ENCODE data around the gene IQGAP1. TPM values are rescaled to one million over a fixed set of nuclear protein-coding genes. Genes with fewer than 3 reads are reported as not detected.

IQGAP1 gene
- total and polyA plus RNA-seq, 2 of the 4 experiments (the other 2 are of a cell fraction), result 87.5 to 207 TPM

DNA sequence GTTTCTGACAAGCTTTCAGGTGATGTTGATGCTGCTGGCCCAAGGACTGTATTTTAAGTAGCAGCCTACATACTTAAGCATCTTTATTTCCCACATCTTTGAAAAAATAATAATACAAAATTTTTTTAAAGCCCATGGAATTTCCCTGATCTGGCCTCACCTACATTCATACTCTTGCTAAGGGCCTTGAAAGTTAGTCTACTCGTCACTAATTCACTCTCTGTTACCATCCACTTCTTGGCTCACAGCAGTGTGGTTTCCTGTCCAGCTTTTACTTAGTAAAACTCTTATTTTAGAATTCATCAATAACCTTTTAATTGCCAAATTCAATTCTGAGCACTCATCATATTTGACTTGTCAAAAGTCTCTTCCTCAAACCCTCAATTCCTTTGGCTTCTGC is 82.4 kb downstream of the IQGAP1 start:
- Histone ChIP-seq H2BK15ac (ENCODE audit: low read depth, low read length) (no peak overlapping the region), H2AK9ac (replicated peaks; ENCODE audit: low read depth, low read length, poor library complexity) (no peak overlapping the region), H3K79me1 (ENCODE audit: low read depth in 1 of 2, low read length in 2 of 2) (peaks cover 23 to 38% of the 10 kb centered on the region in 2 experiments), H2AK5ac (ENCODE audit: low read depth, low read length) (no peak overlapping the region), H3K9me1 (ENCODE audit: insufficient read depth, low read length) (peaks cover 10% of the 10 kb centered on the region), H3K27ac (ENCODE audit: insufficient read depth, low read length) (no peak overlapping the region), H2BK120ac (ENCODE audit: low read depth, low read length) (no peak overlapping the region), H2BK5ac (ENCODE audit: low read depth, low read length, poor library complexity, severe bottlenecking) (no peak overlapping the region), H3K4me1 (ENCODE audit: control insufficient read depth, insufficient read depth, low read length) (peaks cover 1% of the 10 kb centered on the region), H4K20me1 (ENCODE audit: insufficient read depth, low read length) (peaks cover 7% of the 10 kb centered on the region; the same call in 1 of the 2 replicates), H3K9ac (ENCODE audit: low read depth, low read length) (no peak overlapping the region), H3K4me2 (ENCODE audit: low read depth, low read length) (no peak overlapping the region), H3K56ac (ENCODE audit: extremely low read depth, insufficient read depth, low read length) (no peak overlapping the region), H3K9me3 (ENCODE audit: control insufficient read depth, insufficient read depth, low read length) (no peaks in the 10 kb centered on the region), H3K23ac (ENCODE audit: low read depth, low read length) (no peak overlapping the region), H4K8ac (ENCODE audit: low read depth in 2 of 2, low read length in 2 of 2) (no peak overlapping the region), H2BK20ac (ENCODE audit: low read depth, low read length) (no peak overlapping the region), H3K36me3 (ENCODE audit: control insufficient read depth, insufficient read depth, low read length) (peaks cover 46% of the 10 kb centered on the region), H4K91ac (ENCODE audit: insufficient read depth, low read depth, low read length) (no peak overlapping the region), H3K4ac (ENCODE audit: low read depth, low read length) (no peak overlapping the region), H3K18ac (ENCODE audit: low read depth, low read length) (no peak overlapping the region), H2AFZ (replicated peaks; ENCODE audit: low read length, poor library complexity) (no peak overlapping the region), H3K14ac (replicated peaks; ENCODE audit: low read depth, low read length) (no peak overlapping the region), H3K27me3 (ENCODE audit: control insufficient read depth, insufficient read depth, low read length) (no peaks in the 10 kb centered on the region), H3K4me3 (ENCODE audit: insufficient read depth, low read depth, low read length) (no peak overlapping the region), H4K5ac (ENCODE audit: low read depth, low read length) (no peak overlapping the region)
- ChIA-PET CTCF (no interaction called here), POLR2A (ENCODE audit: unreplicated experiment) (no interaction called here)
- TF ChIP-seq RCOR1 (IDR thresholded peaks at IDR 0.05; ENCODE audit: insufficient replicate concordance, low read length), result no peak
- no peak for TF ChIP-seq NFE2L2 (IDR thresholded peaks at IDR 0.05; ENCODE audit: low read depth, low read length)
- TF ChIP-seq POLR2A (IDR thresholded peaks at IDR 0.05; ENCODE audit: low read depth, low read length), result no peak
- no peak for TF ChIP-seq FOS (IDR thresholded peaks at IDR 0.05; ENCODE audit: low read depth, low read length)
- no peak for TF ChIP-seq CHD1 (IDR thresholded peaks at IDR 0.05; ENCODE audit: low read depth, low read length)
- TF ChIP-seq, protein P1, sequence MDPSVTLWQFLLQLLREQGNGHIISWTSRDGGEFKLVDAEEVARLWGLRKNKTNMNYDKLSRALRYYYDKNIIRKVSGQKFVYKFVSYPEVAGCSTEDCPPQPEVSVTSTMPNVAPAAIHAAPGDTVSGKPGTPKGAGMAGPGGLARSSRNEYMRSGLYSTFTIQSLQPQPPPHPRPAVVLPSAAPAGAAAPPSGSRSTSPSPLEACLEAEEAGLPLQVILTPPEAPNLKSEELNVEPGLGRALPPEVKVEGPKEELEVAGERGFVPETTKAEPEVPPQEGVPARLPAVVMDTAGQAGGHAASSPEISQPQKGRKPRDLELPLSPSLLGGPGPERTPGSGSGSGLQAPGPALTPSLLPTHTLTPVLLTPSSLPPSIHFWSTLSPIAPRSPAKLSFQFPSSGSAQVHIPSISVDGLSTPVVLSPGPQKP (IDR thresholded peaks at IDR 0.05; ENCODE audit: borderline replicate concordance, low read depth, low read length), result no peak
- TF ChIP-seq, protein P2, sequence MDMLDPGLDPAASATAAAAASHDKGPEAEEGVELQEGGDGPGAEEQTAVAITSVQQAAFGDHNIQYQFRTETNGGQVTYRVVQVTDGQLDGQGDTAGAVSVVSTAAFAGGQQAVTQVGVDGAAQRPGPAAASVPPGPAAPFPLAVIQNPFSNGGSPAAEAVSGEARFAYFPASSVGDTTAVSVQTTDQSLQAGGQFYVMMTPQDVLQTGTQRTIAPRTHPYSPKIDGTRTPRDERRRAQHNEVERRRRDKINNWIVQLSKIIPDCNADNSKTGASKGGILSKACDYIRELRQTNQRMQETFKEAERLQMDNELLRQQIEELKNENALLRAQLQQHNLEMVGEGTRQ (IDR thresholded peaks at IDR 0.05; ENCODE audit: low read depth, low read length), result no peak
- TF ChIP-seq MXI1 (IDR thresholded peaks at IDR 0.05; ENCODE audit: borderline replicate concordance, low read depth, low read length), result no peak
- no peak for TF ChIP-seq RAD21 (IDR thresholded peaks at IDR 0.05; ENCODE audit: low read length)
- no peak for TF ChIP-seq MAFK (IDR thresholded peaks at IDR 0.05; ENCODE audit: low read depth, low read length)
- TF ChIP-seq, protein P3, sequence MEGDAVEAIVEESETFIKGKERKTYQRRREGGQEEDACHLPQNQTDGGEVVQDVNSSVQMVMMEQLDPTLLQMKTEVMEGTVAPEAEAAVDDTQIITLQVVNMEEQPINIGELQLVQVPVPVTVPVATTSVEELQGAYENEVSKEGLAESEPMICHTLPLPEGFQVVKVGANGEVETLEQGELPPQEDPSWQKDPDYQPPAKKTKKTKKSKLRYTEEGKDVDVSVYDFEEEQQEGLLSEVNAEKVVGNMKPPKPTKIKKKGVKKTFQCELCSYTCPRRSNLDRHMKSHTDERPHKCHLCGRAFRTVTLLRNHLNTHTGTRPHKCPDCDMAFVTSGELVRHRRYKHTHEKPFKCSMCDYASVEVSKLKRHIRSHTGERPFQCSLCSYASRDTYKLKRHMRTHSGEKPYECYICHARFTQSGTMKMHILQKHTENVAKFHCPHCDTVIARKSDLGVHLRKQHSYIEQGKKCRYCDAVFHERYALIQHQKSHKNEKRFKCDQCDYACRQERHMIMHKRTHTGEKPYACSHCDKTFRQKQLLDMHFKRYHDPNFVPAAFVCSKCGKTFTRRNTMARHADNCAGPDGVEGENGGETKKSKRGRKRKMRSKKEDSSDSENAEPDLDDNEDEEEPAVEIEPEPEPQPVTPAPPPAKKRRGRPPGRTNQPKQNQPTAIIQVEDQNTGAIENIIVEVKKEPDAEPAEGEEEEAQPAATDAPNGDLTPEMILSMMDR (conservative IDR thresholded peaks at IDR 0.05; ENCODE audit: low read depth, low read length), result no peak
- no peak for TF ChIP-seq BHLHE40 (IDR thresholded peaks at IDR 0.05; ENCODE audit: low read depth, low read length)
- no peak for TF ChIP-seq SMC3 (IDR thresholded peaks at IDR 0.05; ENCODE audit: low read depth, low read length)
- no peak for TF ChIP-seq MAZ (IDR thresholded peaks at IDR 0.05; ENCODE audit: borderline replicate concordance, low read depth, low read length)
- dilution Hi-C loops (cut with HindIII; ENCODE audit: low sequenced_read_pairs, unreplicated experiment) (no loop called here), intact Hi-C loops (cut with micrococcal nuclease) (no loop called here), in situ Hi-C loops (cut with MboI; ENCODE audit: low sequenced_read_pairs) (loop anchor here (5.0 kb wide), 1 partner anchor 148 kb away; no protein-coding TSS in a partner anchor)
- WGBS, 2 experiments (ENCODE audit: extremely low coverage in 2 of 2, insufficient read length in 1 of 2), result 86% methylated on average over 1 of the region's 1 CpG; no CpG with 5 or more reads in 1 of the 2 experiments
- DNase-seq, result no peak
- no peak for ATAC-seq (ENCODE audit: low read depth)
- no TSS peak for BruUV-seq (replicated peaks)
